Activated CD8-positive, alpha-beta memory T cell treated with anti-CD3 and anti-CD28 coated beads for 1 hour (primary cell): ENCODE measurements around the gene UBE2U.
"Not testable (repeated sequence)": the region's sequence is repeated elsewhere in the genome, so short reads cannot be mapped to it uniquely, and the experiment has no call there.

Experiments used
- DNase-seq, 2 donors: peaks; one replicate each; pipeline ENCODE4 v3.0.0-alpha.2; 2020; ENCODE audit warnings: low read depth in 1 of 2; ENCODE audit errors: extremely low read depth in 1 of 2

The UBE2U gene

DNA sequence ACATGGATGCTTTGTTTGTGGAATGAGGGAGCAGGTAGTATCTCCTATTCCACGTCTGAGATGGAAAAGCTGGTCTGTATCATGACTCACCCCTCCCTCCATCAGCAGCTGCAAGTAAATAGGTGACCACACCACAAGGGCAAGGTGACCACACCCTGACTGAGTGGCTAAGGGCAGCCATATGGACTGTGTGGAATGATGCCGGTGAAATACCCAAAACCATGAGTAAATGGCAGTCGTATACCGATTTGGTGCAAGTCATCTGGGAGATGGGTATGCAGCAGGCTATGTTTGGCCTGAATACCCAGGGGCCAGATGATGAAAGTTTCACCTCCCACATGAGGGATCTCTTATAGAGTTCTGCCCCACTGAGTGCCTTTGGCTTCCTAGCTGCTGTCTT, 15.8 kb upstream of the UBE2U start:
- no peak for DNase-seq

DNA sequence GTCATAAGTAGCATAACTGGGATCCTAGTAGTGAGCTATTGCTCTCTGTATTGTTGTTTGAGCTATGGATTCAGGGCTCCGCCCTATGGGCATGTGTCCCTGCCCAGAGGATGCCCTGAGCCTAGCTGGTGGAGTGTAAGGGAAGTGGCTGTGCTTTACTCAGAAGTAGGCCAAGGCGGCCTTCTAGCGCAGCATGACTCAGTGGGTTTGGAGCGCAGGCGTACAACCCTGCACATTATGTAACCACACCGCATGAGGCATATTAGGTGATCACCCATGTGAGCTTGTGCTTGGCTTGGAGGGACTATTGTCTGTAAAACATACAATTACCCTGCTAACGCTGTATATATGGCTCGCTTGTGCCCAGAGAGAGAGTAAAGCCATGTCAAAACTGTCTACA, 11.1 kb upstream of the UBE2U start:
- DNase-seq, result no peak

DNA sequence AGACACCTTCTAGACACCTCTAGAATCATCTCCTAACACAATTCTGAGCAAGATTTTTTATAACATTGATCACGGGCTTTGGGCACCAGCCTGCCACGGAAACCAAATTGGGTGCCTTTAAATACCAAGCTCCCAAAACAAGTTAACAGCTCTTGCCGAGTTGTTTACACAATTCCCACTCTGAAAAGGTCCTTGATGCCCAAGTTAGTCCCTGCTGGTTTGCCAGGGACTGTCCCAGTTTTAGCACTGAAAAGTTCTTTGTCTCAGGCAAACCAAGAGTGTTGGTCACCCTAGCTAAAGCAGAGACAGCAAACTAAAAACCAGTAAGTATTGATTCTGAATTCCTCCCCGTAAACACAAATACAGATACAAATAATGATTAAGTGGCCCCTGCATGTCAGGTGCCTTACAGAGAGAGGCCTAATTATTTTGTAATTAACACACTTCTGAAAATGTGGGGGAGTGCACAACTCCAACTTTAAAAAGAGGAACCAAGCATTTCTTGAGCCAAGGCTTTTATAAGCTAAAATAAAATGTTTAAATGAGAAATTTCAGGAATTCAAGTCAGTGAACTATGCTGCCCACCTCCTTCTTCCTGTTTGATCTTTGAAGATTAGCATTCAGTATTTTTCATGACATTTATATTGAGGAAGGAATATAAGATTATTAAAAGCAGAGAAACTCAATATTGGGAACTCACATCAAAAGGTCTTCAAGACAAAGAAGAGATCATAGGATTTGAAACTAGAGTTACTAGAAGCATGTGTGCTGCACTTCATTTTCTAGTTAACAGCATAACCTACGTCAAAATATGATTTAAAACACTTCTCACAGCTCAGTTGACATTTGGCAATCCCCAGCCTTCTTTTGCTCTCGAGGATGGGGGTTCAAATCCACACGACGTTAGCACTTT, 9.0 kb upstream of the UBE2U start:
- no peak for DNase-seq

DNA sequence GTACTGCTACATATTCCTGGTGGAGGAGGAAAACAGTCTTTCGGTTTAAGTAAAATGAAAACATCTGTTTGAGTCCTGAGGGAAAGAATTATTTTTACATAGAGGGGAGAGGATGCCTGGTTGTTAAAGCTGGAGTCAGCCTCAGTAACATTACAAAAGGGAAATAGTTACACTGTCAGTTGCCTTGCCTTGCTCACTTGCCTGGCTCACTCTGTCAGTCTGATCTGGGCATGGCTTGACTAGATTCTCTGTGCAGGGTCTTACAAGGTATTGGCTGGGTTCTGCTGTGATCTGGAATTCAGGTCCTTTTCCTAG, 8.4 kb upstream of the UBE2U start:
- DNase-seq, result no peak

DNA sequence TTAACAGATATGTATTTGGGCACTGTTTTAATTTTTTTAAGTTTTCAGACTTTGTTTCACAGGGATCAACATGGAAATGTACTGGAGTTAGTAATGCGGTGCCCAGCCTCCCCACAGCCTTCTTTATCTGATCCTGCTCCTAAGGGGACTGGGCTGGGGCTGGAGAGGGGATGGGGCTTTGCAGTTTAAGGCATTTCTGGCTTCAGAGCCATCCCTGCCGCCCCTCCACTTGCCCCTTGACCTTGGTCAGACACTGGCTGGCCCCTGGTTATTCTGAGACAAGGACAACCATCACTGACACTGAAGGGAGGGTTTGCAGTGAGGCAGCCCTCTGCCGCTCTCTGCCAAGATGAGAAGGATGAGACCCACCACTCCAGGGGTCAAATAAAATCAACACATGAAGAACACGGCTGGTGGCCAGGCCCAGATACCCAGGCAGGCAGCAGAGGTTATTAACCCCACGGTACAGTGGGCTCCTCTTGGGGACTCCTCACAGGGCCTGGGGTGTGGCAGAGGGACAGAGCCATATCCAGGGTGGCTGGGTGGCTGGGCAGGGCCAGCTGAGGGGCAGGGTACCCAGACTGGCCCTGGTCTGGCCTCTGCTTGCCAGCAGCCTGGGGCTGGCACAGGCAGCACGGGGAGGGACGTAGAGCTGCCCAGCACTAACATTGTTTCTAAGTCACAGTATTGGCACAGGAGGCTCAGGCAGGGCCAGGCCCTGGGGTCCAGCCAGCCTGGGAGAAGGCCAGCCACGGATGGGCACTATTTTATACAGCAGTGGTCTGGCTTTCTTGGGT, 7.2 kb upstream of the UBE2U start:
- DNase-seq, result no peak

DNA sequence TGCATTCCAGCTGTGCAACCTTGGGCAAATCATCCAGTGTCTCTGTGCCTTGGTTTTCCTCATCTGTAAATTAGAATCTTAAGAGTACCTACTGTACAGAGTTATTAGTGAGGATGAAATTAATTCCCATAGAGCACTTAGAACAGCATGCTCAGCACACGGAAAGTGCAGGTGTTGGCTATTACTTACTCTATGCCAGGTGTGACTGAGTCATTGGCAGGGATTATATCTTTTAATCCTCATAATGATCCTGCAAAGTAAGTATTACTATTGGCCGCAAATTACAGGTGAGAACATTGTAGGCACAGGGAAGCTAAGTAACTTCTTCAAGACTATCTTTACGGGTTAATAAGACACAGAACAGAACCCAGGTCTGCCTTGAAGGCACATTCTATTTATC, 6.3 kb upstream of the UBE2U start:
- DNase-seq, result no peak

DNA sequence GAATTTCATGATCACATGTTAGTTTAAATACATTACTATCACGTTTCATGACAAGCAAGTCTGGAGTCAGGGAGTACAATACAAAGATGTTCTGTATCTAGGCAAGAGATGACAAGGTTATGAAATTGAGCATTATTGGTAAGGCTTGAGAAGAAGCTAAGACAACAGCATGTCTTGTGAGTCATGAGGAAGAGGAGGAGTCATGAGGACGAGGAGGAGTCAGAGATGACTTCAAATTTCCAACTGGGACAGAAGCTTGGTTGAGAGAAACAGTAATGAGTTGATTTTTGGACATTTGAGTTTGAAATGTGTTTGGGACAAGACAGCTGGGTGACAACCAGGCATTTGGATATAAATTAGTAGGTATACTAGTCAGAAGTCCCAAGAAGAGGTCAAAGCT, 4.3 kb upstream of the UBE2U start:
- no peak for DNase-seq

DNA sequence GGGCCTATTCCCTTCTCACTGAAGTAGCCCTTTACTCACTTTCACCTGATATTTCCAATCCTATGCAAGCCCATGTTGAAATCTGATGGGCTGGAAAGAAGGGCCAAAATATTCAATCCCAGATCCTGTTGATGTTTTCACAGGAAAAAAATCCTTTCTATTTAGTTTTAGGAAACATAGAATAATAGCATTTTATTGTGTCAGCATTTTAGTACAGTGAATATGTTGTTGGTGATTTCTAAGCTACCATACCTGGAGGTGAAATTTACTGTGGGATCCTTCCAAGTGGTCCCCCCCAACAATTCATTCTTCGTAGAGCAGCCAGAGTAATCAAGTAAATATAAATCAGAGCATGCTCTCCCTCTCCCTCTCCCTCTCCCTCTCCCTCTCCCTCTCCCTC, 3.4 kb upstream of the UBE2U start:
- no peak for DNase-seq

DNA sequence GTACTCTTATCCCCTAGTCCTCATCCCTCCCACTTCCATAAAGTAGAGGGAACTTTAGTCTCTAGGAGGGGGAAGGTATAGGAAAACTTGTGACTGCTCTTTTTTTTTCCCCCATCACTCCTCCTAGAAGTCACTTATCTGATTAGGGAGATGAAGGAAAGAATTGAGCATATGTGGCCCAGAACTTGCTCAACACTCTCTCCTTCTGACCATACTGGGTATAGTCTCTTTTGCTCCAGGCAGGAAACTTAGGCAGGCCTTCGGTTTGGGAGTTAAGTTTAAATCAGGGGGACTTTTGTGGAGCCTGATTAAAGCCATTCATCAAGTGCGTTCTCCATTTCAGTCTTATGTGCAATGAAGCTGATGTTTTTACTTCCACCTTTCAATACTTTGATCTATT, 5.8 kb downstream of the UBE2U start:
- no peak for DNase-seq

DNA sequence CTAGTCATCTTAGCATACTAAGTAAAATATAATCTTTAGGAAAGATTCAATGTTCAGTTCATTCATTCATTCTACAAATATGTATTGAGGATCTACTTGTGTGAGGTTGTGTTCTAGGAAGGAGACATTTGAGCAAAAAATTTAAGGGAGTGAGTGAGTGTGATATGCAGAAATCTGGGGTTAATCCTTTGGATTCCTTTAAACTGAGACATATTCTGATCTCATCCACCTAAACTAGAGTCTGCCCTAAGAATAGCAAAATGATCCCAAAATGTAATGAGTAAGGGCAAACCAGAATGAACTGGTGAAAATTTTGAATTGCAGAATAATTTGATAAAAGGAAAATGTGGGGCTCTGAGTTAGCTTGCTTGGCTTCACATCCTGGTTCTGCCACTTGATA, 8.6 kb downstream of the UBE2U start:
- no peak for DNase-seq

DNA sequence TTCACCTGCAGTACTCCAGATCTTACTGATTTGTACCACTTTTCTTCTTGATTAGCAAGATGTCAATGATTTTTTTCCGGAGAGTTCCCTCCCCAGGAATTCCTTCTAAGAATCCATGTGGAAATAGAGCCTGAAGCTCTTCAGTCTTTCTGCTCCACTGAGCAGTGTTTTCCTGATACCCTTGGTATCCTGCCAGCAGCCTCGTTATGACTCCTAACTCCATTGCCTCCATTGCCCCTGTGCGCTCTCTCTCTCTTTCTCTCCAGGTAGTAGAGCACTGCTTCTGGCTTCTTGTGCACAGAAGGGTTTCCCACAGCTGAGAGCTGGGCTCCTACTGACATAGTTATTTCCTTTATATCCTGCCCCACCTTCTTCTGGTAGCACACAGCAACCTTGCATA, 12.2 kb downstream of the UBE2U start:
- no peak for DNase-seq

DNA sequence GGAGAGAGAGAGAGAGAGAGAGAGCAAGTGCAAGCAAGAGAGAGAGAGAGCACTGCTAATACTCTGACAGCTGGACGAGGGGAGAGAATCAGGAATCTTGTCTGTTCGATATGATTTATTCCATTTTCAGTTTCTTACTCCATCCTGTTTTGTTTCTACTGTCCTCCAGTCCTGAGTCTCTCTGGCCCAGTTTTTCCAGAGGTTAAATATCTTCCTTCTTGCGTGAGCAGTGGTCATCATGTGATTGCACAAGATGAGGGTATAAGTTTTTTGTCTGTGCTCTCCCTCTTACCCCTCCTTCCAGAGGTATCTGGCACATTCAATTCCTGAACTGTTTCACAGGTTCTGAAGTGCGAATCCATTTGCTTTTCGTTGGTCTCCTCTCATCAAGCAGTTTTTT, 16.8 kb downstream of the UBE2U start:
- DNase-seq, result no peak

DNA sequence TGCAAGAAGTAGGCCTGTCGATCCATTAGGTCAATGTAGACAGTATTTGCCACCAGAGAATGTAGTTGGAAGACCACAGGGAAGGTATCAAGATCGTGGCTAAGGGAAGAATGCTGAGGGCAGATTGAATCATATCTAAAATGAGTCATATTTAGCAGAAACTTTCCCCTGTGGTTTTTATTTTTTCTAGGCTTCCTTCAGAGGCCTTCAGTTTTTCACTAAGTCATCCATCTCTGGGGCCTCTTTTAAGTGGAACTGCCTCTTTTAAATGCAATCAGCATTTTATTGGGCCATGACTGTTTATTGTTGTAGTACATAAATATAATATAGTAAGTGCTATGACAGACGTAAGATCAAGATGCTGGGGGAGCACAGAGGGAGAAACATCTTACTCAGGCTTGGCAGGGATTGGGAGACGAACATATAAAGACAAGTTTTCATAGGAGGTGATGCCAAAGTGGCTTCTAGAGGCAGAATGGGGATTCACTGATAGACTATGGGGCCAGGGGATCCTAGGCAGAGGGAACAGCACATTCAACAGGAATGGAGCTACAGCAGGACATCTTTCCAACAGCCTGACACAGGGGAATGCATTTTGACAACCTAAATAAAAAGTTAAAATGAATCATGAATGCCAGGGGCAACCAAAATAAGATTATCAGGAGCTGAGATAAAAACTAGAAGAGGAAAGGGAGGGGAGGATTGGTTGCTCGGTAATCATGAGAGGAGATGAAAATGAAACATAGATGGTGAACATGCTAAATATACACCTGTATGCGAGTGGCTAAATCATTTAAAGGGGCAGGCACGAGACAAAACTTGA, 20.1 kb downstream of the UBE2U start:
- no peak for DNase-seq

DNA sequence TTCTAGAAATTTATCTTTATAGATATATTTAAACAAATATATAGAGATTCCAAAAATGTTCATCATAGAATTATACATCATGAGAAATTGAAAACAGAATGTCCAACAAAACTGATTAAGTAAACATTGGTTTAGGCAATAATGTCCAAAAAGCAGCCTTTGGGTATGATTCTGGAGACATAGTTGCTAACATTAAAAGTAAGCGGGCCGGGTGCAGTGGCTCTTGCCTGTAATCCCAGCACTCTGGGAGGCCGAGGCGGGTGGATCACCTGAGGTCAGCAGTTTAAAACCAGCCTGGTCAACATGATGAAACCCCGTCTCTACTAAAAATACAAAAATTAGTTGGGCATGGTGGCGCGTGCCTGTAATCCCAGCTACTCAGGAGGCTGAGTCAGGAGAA, 20.8 kb downstream of the UBE2U start:
- not testable (repeated sequence) for DNase-seq

DNA sequence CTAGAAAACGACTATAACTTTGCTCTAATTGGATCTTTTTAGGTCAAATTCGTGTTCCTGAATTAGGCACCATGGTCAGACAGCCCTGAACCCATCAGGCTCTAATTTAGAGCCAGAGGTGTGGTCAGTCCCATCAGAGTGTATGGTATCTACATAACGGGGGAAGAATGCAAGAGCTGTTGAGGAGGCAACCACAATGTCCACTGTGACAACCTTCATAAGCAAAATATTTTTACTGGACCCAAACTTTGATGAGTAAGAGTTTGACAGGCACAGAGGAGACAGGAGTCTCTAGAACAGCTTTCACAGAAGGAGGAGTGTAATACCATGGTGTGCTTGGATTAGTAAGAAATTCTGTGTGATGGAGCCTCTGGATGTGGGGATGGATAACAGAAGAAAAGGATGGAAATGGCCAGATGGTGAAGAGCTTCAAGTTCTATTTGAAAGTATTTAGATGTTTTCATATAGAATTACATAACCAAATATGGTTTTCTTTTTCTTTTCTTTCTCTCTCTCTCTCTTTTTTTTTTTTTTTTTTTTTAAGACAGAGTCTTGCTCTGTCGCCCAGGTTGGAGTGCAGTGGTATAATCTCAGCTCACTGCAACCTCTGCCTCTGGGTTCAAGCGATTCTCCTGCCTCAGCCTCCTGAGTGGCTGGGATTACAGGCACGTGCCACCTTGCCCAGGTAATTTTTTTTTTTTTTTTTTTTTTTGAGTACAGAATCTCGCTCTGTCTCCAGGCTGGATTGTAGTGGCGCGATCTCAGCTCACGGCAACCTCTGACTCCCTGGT, 24.9 kb downstream of the UBE2U start:
- no peak for DNase-seq

DNA sequence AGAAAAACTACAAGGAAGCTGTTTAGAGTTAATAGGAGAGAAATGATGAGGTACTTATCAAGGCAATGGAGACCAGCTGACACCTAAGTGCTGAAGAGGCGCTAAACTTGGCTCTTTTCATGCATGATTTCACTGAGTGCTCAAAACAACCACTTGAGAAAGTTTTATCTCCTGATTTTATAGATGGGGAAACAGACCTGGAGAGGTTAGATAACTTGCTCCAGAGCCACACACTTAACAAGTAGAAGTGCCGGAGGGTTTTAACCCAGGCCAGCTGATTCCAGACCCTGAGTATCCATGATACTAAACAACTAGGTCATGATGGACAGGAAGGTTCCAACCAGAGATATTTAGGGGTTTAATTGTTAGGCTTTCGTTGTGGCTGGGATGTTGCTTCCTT, 25.9 kb downstream of the UBE2U start:
- DNase-seq, result no peak

DNA sequence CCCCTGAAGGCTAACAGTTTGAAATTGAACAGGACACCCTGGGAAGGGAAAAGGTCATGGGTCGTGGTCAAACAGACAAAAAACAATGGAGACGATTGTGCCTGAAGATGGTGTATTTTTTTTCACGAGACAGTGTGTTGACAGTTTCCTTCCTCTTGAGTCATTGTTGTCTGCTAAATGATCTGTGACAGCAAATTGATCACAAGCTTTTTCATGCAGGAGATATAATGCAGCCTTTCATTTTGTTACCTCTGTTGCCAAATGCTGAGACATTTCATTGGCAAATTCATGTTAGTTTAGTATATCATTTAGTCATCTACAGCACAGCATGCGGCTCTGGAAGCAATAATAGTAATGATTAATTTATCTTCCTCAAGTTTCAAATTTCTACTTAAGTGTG, 27.7 kb downstream of the UBE2U start:
- no peak for DNase-seq

DNA sequence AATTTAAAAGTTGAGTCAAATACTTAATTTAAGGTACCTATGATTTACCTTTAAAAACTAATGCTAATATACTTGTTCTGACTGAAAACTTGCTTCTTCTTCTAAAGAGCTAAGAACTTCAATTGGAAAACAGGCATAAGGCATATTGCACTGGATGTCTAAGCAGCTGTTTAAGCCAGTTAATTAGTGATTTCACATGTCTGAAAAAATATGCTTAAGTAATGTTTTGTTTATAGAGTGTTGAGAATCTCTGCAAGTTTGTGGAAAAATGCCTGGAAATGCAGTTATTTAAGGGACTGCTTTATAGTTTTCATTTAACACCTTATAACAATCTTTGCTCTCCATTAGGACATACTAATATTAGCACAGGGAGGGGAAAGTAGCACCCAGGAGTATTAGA, 28.2 kb downstream of the UBE2U start:
- no peak for DNase-seq

DNA sequence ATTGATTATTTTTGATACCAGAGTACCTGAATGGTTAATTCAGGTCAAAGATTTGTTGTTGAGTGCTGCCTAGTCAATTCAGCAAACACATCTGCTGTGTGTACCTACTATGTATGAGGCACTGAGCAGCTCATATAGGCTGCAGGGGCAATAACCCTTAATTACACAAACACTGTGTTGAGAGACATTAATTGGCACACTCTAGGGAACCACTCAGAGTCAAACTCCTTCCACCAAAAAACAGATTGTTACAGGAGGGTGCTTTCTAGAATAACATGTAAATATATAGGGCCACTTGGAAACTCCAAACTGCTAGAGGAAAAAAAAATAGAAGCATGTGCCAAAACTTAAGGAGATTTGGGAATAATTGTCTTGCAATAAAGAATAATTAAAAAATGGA, 31.3 kb downstream of the UBE2U start:
- DNase-seq, result no peak

DNA sequence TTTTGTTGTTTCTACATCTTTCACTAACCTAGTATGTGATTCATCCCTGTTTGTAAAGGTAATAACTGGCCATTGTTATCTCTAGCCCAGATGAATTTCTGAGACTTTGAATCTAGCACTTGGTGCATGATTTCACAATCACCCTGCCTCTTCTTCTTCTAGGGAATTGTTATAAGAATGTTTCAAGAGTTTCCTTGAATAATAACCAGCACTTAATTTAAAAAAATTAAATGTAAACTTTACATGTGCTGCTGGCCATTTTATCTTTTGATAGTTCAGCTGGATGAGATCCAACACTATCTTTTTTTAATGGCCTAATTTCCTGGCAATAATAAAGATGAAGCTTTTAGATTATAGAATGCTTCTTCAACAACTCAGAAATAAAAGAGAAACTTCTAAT, 31.8 kb downstream of the UBE2U start:
- DNase-seq, result no peak

DNA sequence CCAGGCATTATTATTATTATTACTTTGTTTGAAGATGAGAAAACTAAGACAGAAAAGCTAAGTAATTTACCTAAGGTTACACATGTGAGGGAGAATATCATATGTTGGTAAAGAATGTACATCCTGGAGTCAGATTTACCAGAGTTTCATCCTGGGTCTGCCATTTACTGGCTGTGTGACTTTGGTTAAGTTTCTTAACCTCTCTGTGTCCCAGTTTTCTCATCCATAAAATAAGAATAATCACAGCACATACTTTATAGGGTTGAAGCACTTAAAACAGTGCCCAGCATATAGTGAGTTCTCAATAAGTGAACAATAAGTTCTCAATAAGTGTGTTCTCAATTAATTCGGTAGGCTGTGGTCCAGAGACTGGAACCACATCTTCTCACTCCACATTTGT, 32.5 kb downstream of the UBE2U start:
- no peak for DNase-seq
